Peyer's patch (tissue), 4 donors: Measurements from ENCODE around the gene ANKRD49. TPM values are rescaled to one million over a fixed set of nuclear protein-coding genes. Genes with fewer than 3 reads are reported as not detected.
A peak's percentile ranks its signal among the peaks of the same experiment; 100 is the strongest.

Experiments used
- DNase-seq, 3 donors: peaks; one replicate each; pipeline ENCODE4 v3.0.0-alpha.2; 2017 to 2019
- H3K27ac ChIP-seq, 4 donors: fragments of 200-600 bp; sonication (generic); one replicate each; pipeline ENCODE4 v1.5.1; 2016 to 2019
- H3K27me3 ChIP-seq, 2 donors: fragments of 200-600 bp; sonication (generic); one replicate each; pipeline ENCODE4 v1.5.1; 2019
- H3K36me3 ChIP-seq, 3 donors: fragments of 200-600 bp; sonication (generic); one replicate each; pipeline ENCODE4 v1.5.1; 2016 to 2019
- H3K4me1 ChIP-seq, 4 donors: fragments of 200-600 bp; sonication (generic); one replicate each; pipeline ENCODE4 v1.5.1; 2016 to 2019
- H3K4me3 ChIP-seq, 4 donors: fragments of 200-600 bp; sonication (generic); 1 replicate in 3 of 4; 2 replicates in 1 of 4; pipeline ENCODE4 v1.5.1; 2016 to 2019; ENCODE audit warnings: mild to moderate bottlenecking in 1 of 4
- H3K9me3 ChIP-seq, 4 donors: fragments of 200-600 bp; sonication (generic); one replicate each; pipeline ENCODE4 v1.5.1; 2016 to 2019; ENCODE audit warnings: mild to moderate bottlenecking in 1 of 4
- POLR2A ChIP-seq, 2 donors: fragments of 450-650 bp; IDR thresholded peaks; one replicate each; pipeline ENCODE4 v1.5.1; 2017; ENCODE audit warnings: antibody characterized with exemption in 2 of 2, mild to moderate bottlenecking in 2 of 2, moderate library complexity in 2 of 2
- total RNA-seq, 4 donors: library from RNA; depleted of rRNA; stranded (reverse); fragments of >200 nt; gene quantifications; one replicate each; pipeline ENCODE4 v1.1.0, GENCODE V29; 2016
- TF ChIP-seq, protein P1 (sequence below), 6 experiments: fragments of 450-650 bp in 4 of 6; fragments of 200-600 bp in 2 of 6; sonication (generic) in 1 of 6; IDR thresholded peaks; one replicate each; pipeline ENCODE4 v1.5.1; 2017 to 2019; ENCODE audit warnings: antibody characterized with exemption in 6 of 6, mild to moderate bottlenecking in 3 of 6, moderate library complexity in 1 of 6

The ANKRD49 gene
- total RNA-seq, 4 donors from 2014 or later, result 17.3 to 49.5 (median 20.7) TPM

GRCh38 chr11:94537031-94537600 lies 43.3 kb downstream of the ANKRD49 start:
- no peaks in the 10 kb centered on the region for H3K27me3 ChIP-seq
- no peak for DNase-seq
- H3K9me3 ChIP-seq, result no peaks in the 10 kb centered on the region
- H3K27ac ChIP-seq, result peak overlapping the region in 3 of 4 donors; percentile 7 to 44 (median 35)
- TF ChIP-seq, protein P1, sequence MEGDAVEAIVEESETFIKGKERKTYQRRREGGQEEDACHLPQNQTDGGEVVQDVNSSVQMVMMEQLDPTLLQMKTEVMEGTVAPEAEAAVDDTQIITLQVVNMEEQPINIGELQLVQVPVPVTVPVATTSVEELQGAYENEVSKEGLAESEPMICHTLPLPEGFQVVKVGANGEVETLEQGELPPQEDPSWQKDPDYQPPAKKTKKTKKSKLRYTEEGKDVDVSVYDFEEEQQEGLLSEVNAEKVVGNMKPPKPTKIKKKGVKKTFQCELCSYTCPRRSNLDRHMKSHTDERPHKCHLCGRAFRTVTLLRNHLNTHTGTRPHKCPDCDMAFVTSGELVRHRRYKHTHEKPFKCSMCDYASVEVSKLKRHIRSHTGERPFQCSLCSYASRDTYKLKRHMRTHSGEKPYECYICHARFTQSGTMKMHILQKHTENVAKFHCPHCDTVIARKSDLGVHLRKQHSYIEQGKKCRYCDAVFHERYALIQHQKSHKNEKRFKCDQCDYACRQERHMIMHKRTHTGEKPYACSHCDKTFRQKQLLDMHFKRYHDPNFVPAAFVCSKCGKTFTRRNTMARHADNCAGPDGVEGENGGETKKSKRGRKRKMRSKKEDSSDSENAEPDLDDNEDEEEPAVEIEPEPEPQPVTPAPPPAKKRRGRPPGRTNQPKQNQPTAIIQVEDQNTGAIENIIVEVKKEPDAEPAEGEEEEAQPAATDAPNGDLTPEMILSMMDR (IDR thresholded peaks at IDR 0.05), result no peak
- no peak for TF ChIP-seq POLR2A (IDR thresholded peaks at IDR 0.05)
- no peak overlapping the region for H3K4me3 ChIP-seq
- peaks cover 0 to 11% (median 2%) of the 10 kb centered on the region in 4 donors for H3K4me1 ChIP-seq
- H3K36me3 ChIP-seq, result no peaks in the 10 kb centered on the region

GRCh38 chr11:94539420-94539819 lies 45.6 kb downstream of the ANKRD49 start:
- DNase-seq, result peak in 1 of 3 donors; percentile 73
- Histone ChIP-seq H3K9me3 (no peaks in the 10 kb centered on the region), H3K27me3 (no peaks in the 10 kb centered on the region), H3K27ac (peak overlapping the region in 3 of 4 donors; percentile 33 to 63 (median 42)), H3K36me3 (no peaks in the 10 kb centered on the region), H3K4me1 (peaks cover 0 to 19% (median 2%) of the 10 kb centered on the region in 4 donors), H3K4me3 (no peak overlapping the region)
- TF ChIP-seq, protein P1 (IDR thresholded peaks at IDR 0.05), result no peak
- TF ChIP-seq POLR2A (IDR thresholded peaks at IDR 0.05), result no peak

GRCh38 chr11:94543695-94544645 lies 50.2 kb downstream of the ANKRD49 start, which contains the start of gene FUT4:
Gene FUT4, plus strand, starts transcription at chr11:94543921. Its CDS starts 213 bp downstream, at chr11:94544134.
- peak; percentile 83 to 92 for TF ChIP-seq POLR2A (IDR thresholded peaks at IDR 0.05)
- TF ChIP-seq, protein P1 (IDR thresholded peaks at IDR 0.05), result peak in 2 of 6 experiments; percentile 5 to 12
- H3K4me3 ChIP-seq, result peak within 1 kb of the TSS; percentile 69 to 85 (median 78)
- peaks cover 0 to 48% (median 2%) of the 10 kb centered on the region in 4 donors for H3K4me1 ChIP-seq
- H3K36me3 ChIP-seq, result no peaks in the 10 kb centered on the region
- H3K9me3 ChIP-seq, result no peaks in the 10 kb centered on the region
- no peaks in the 10 kb centered on the region for H3K27me3 ChIP-seq
- peak; percentile 69 to 96 (median 93) for DNase-seq
- H3K27ac ChIP-seq, result peak within 1 kb of the TSS; percentile 91 to 98 (median 95)

GRCh38 chr11:94544646-94545263 lies 51.0 kb downstream of the ANKRD49 start:
- no peak for DNase-seq
- peak overlapping the region; percentile 69 to 85 (median 78) for H3K4me3 ChIP-seq
- TF ChIP-seq, protein P1 (IDR thresholded peaks at IDR 0.05), result no peak
- no peak for TF ChIP-seq POLR2A (IDR thresholded peaks at IDR 0.05)
- no peaks in the 10 kb centered on the region for H3K27me3 ChIP-seq
- H3K36me3 ChIP-seq, result no peaks in the 10 kb centered on the region
- H3K9me3 ChIP-seq, result no peaks in the 10 kb centered on the region
- peak overlapping the region; percentile 91 to 98 (median 95) for H3K27ac ChIP-seq
- H3K4me1 ChIP-seq, result peaks cover 0 to 50% (median 2%) of the 10 kb centered on the region in 4 donors
